Ishikawa (cell line): ENCODE measurements around the gene STPG2.

Experiments used
- CEBPB ChIP-seq: IDR thresholded peaks from 2 replicates; pipeline ENCODE4 v1.6.1; 2012
- CREB1 ChIP-seq: IDR thresholded peaks from 2 replicates; pipeline ENCODE4 v1.6.1; 2012; ENCODE audit warnings: low read depth
- EGR1 ChIP-seq: IDR thresholded peaks from 2 replicates; pipeline ENCODE4 v1.6.1; 2012
- EP300 ChIP-seq: IDR thresholded peaks from 2 replicates; pipeline ENCODE4 v1.6.1; 2012; ENCODE audit warnings: borderline replicate concordance
- FOXM1 ChIP-seq: IDR thresholded peaks from 2 replicates; pipeline ENCODE4 v1.6.1; 2012; ENCODE audit warnings: low read depth, borderline replicate concordance
- MAX ChIP-seq: IDR thresholded peaks from 2 replicates; pipeline ENCODE4 v1.6.1; 2012
- NFIC ChIP-seq: IDR thresholded peaks from 2 replicates; pipeline ENCODE4 v1.6.1; 2012
- RAD21 ChIP-seq: IDR thresholded peaks from 2 replicates; pipeline ENCODE4 v1.6.1; 2012; ENCODE audit warnings: low read depth
- REST ChIP-seq: IDR thresholded peaks from 2 replicates; pipeline ENCODE4 v1.6.1; 2012; ENCODE audit warnings: low read depth, mild to moderate bottlenecking
- TAF1 ChIP-seq: IDR thresholded peaks from 2 replicates; pipeline ENCODE4 v1.6.1; 2012; ENCODE audit warnings: low read depth, mild to moderate bottlenecking
- TCF12 ChIP-seq: IDR thresholded peaks from 2 replicates; pipeline ENCODE4 v1.6.1; 2012; ENCODE audit warnings: low read depth
- TEAD4 ChIP-seq: IDR thresholded peaks from 2 replicates; pipeline ENCODE4 v1.6.1; 2012
- USF1 ChIP-seq: IDR thresholded peaks from 2 replicates; pipeline ENCODE4 v1.6.1; 2012
- YY1 ChIP-seq: IDR thresholded peaks from 2 replicates; pipeline ENCODE4 v1.6.1; 2012; ENCODE audit warnings: low read depth
- ZBTB7A ChIP-seq: IDR thresholded peaks from 2 replicates; pipeline ENCODE4 v1.6.1; 2012; ENCODE audit warnings: low read depth

The STPG2 gene

GRCh38 chr4:97786306-97786920 is 356.9 kb downstream of the STPG2 start:
- TF ChIP-seq YY1 (no peak), USF1 (no peak)

GRCh38 chr4:97778174-97778573 is 365.1 kb downstream of the STPG2 start:
- TF ChIP-seq YY1, result no peak
- TF ChIP-seq FOXM1, result no peak
- TF ChIP-seq CREB1, result no peak
- TF ChIP-seq TAF1, result no peak
- no peak for TF ChIP-seq CEBPB
- TF ChIP-seq MAX, result no peak
- TF ChIP-seq REST, result no peak
- no peak for TF ChIP-seq NFIC
- TF ChIP-seq TCF12, result no peak
- no peak for TF ChIP-seq USF1
- TF ChIP-seq TEAD4, result no peak
- TF ChIP-seq ZBTB7A, result no peak
- no peak for TF ChIP-seq RAD21
- no peak for TF ChIP-seq EP300
- TF ChIP-seq EGR1, result no peak

- no peak for TF ChIP-seq EGR1
- no peak for TF ChIP-seq YY1
- TF ChIP-seq NFIC, result no peak
- no peak for TF ChIP-seq FOXM1
- TF ChIP-seq USF1, result no peak
- TF ChIP-seq CEBPB, result no peak
- no peak for TF ChIP-seq REST
- TF ChIP-seq CREB1, result no peak
- TF ChIP-seq RAD21, result no peak
- no peak for TF ChIP-seq MAX
- TF ChIP-seq TAF1, result no peak
- no peak for TF ChIP-seq TCF12
- no peak for TF ChIP-seq EP300
- TF ChIP-seq TEAD4, result no peak
- no peak for TF ChIP-seq ZBTB7A
Measured at GRCh38 chr4:97774347-97774989, 368.8 kb downstream of the STPG2 start.

GRCh38 chr4:97770222-97770621 is 373.1 kb downstream of the STPG2 start:
- TF ChIP-seq FOXM1, result no peak
- TF ChIP-seq EP300, result no peak

GRCh38 chr4:97762115-97762512 is 381.2 kb downstream of the STPG2 start:
- no peak for TF ChIP-seq REST
- no peak for TF ChIP-seq TAF1
- no peak for TF ChIP-seq MAX
